Stimulated activated CD4-positive, alpha-beta T cell treated with anti-CD3 and anti-CD28 coated beads, Interleukin-1b, Interleukin-23, amount 100 ng/mL, for 4 hours (primary cell): Measurements from ENCODE around the gene TNRC6B.

Experiments used
- DNase-seq, 2 donors: peaks; one replicate each; pipeline ENCODE4 v3.0.0-alpha.2; 2020; ENCODE audit warnings: low read depth in 2 of 2

Gene TNRC6B

GRCh38 chr22:40323681-40324171 is 146.0 kb downstream of the TNRC6B start:
- no peak for DNase-seq

DNA sequence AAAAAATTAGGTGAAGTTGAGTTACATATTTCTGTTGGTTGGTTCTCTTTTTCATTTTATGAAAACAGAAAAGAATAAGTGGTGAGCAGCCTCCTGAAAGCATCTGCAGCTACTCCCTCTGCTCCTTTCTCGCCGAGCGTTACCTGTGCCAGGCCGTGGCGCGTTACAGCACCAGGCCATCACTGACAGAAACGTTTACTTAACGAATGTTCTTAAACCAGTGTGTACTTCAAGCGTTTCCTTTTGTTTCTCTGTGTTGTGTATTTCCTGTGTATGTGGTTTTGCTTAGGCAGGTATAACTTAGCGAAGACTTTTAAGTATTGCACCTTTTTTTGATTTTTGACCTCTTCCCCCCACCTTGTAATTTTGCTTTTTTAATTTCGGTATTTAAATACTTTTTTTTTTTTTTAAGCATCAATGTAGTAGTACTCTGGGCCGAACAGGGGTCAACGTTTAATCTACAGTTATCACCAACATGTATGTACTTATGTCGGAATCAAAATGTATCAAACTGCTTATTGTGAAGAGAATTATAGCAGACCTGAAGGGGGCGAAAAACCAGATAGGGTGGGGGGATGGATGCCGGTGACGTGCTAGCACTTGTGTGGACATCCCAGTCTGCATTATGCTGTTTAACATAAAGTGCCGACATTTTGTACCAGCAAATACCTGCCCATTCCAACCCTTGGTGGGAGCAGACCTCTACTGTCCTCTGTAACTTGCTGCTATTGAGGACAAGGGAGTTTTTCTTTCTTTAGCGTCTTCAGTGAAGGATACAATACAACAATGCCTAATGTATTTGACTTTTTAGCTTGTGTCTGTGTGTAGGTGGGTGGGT is 147.0 kb downstream of the TNRC6B start:
- no peak for DNase-seq

DNA sequence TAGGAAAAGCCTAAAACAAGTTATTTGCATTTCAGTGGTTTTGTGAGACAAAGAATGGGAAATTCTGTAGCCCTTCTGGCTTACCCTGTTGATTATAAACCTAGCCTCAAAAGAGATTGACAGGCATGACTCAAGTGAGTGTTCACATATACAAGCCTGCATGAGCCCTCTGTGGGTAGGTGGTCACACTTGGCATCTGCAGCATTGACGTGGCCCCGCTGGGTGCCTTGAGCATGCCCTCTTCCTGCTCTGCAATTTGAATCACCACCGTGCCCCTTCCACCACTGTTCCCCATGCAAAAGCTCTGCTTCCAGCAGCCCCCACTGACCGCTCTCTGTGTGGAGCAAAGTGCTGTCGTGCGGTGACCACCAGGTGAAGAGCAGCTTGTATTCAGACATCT is 147.6 kb downstream of the TNRC6B start:
- DNase-seq, result peak; percentile 34 to 45

DNA sequence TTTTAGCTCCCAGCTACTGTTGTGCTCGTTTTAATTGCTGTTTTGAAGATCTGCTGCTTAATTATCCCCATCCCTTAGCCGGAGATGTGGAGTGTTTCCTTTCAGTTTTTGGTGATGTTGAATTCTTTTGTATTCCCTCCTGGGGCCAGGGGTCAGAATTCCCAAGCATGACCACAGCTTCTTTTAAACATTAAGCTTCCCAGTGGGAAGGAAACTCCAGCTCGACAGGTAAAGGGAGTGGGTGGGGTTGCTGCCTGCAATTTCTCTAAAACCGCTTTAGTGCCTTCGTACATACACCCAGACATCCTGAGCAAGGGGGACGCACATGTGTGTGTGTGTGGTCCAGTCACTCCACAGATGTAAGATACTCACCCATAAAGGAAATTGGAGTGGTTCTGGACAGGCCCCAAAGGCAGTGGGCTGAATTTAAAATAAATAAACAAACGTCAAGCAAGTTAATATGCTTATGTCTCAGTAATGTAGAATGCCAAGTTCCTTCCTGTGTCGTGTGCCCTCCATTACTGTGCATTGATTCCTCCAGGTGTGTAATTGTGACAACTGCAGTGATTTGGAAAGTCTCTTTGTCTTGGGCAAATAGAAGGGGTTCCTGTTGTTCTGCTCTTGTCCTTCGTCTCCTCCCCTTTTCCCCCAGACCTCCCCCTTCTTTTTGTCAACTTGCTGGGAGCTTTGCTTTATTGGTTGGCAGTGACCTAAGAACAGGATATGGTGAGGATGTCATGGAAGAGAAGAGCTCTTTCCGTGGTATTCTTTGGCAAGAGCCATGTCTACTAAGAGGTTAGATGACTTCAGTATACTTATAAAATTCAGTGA is 149.4 kb downstream of the TNRC6B start:
- no peak for DNase-seq

- DNase-seq, result no peak
Measured at GRCh38 chr22:40328546-40329456, 151.1 kb downstream of the TNRC6B start.

DNA sequence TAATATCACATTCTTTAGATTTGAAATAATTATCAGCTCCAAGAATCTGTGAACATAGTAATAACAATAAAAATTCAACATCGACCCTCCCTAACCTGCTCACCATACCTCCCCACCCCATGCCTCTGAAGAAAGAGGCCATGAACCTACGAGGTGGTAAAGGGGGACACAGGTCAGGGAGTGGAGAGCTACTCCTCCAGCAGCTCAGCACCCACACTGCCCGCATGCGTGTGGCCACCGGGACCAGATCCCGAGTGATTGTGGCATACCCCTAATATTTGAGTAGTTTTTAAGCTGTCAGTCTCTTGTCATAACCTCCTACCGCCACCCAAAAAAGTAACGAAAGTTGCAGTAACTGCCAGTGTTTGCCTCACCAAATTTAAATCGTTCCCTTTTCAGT is 151.7 kb downstream of the TNRC6B start:
- no peak for DNase-seq

- no peak for DNase-seq
Measured at GRCh38 chr22:40330086-40330485, 152.4 kb downstream of the TNRC6B start.

DNA sequence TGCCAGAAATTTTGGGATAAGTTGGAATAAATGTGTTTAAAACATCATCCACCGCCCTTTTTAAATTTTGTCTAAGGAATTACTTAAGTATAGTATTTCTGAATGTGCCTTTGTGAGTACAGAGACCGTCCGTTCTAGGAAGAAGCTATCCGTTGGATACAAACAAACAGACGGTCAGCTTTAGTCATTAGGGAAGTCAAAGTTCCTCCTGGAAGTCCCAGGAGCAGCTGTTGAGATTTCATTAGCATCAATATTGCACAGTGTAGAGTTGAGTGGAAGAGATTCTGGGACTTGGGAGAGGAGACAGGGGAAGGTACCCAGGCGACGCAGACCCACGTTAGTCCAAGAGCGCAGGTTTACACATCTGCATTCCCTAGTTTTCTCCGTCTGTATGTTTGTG is 152.9 kb downstream of the TNRC6B start:
- no peak for DNase-seq

DNA sequence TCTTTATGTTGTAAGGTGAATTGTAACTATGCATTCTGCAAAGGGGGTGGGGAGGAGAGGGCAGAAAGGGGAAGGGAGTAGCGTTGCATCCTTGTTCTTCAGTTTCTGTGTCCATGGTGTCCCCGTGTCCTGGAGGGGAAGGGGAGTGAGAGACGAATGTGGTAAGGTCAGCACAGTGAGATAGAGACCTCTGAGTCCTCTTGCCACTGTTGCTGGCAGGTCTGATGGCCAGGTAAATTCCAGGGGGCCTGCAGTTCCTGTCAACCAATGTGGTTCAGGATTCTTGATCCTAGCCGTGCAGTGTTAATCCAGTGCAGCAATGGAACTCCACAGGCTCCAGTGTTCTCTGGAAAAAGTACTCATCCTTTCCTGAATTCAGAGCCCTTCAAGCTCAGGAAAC is 154.0 kb downstream of the TNRC6B start:
- DNase-seq, result no peak

GRCh38 chr22:40332319-40332781 is 154.6 kb downstream of the TNRC6B start:
- no peak for DNase-seq

DNA sequence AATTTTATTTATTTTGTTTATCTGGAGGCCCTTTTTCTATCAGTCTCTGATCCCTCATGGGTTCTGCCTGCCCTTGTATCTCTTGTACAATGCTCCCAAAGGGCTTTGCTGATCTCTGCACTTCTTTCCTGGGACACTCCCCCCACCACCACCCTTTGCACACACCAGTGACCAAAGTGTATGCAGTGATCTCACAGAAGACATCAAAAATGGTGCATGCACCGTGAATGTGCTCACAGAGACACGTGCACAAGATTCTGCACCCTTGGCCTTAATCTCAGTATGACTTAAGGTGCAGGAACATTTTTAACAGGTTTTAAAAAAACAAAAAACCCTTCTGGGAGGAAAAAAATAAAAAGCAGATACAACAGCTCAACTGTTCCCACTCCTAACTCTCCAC is 156.3 kb downstream of the TNRC6B start:
- no peak for DNase-seq

GRCh38 chr22:40334899-40335298 is 157.2 kb downstream of the TNRC6B start:
- no peak for DNase-seq

DNA sequence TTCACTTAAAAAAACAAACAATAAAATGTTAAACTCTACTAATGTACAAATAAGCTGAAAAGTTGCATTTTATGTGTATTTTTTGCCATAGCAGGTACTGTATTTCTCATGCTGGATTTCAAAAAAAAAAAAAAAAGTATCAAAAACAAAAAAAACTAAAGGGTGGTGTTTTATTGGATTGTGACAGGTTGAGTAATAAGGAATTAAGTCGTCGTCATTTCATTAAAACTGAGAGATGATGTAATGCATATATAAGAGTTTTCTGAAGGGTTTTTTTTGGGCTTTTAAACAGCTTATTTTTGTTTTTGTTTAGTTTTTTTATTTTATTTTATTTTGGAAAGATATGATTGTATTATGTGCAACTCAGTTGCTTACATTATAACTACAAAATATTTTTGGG is 157.6 kb downstream of the TNRC6B start:
- DNase-seq, result no peak

GRCh38 chr22:40340044-40340443 is 162.3 kb downstream of the TNRC6B start:
- DNase-seq, result no peak

DNA sequence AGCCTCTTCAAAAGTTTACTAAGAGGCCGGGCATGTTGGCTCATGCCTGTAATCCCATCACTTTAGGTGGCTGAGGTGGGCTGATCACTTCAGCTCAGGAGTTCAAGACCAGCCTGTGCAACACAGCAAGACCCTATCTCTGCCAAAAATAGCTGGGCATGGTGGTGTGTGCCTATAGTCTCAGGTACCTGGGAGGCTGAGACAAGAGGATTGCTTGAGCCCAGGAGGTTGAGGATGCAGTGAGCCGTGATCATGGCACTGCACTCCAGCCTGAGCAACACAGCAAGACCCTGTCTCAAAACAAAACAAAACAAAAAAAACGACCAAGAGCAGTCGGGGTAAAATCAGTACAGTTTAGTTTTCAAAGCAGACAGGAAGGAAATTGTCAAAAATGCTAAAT is 163.9 kb downstream of the TNRC6B start:
- no peak for DNase-seq

GRCh38 chr22:40342521-40342920 is 164.8 kb downstream of the TNRC6B start:
- no peak for DNase-seq

DNA sequence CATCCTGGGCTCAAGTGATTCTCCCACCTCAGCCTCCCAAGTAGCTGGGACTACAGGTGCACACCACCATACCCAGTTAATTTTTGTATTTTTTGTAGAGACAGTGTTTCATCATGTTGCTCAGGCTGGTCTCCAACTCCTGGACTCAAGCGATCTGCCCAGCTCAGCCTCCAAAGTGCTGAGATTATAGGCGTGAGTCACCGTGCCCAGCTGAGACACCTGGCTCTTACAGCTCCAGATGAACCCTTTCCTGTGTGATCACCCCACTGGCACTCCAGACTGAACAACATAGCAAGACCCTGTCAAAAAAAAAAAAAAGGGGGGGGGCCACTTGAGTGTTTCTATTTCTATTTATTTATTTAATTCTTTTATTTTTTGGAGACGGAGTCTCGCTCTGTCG is 167.5 kb downstream of the TNRC6B start:
- DNase-seq, result no peak

- peak; percentile 49 to 57 for DNase-seq
Measured at GRCh38 chr22:40345815-40346184, 168.1 kb downstream of the TNRC6B start.

- DNase-seq, result peak; percentile 65 to 86
Measured at GRCh38 chr22:40346185-40347118, 168.7 kb downstream of the TNRC6B start, which contains the start of gene ADSL. TSS of gene ADSL (plus strand) at chr22:40346500. CDS start at chr22:40346559, 59 bp downstream.

GRCh38 chr22:40347300-40347699 is 169.6 kb downstream of the TNRC6B start:
- no peak for DNase-seq
